Vagina (tissue), 2 donors: Measurements from ENCODE around the gene EEF1E1. TPM values are rescaled to one million over a fixed set of nuclear protein-coding genes. Genes with fewer than 3 reads are reported as not detected.

Source experiments
- DNase-seq, 2 donors: peaks; one replicate each; pipeline ENCODE4 v3.0.0-alpha.2; 2017; ENCODE audit errors: extremely low spot score in 2 of 2
- H3K27ac ChIP-seq: fragments of 200-600 bp; sonication (generic); one replicate; pipeline ENCODE4 v1.5.1; 2019
- H3K27me3 ChIP-seq: fragments of 200-600 bp; sonication (generic); one replicate; pipeline ENCODE4 v1.5.1; 2019
- H3K36me3 ChIP-seq, 2 donors: fragments of 200-600 bp; sonication (generic); one replicate each; pipeline ENCODE4 v1.5.1; 2017 to 2019
- H3K4me1 ChIP-seq: fragments of 200-600 bp; sonication (generic); one replicate; pipeline ENCODE4 v1.5.1; 2019
- H3K4me3 ChIP-seq, 2 donors: fragments of 200-600 bp; sonication (generic); 1 replicate in 1 of 2; 2 replicates in 1 of 2; pipeline ENCODE4 v1.5.1; 2016 to 2019
- H3K9me3 ChIP-seq: fragments of 200-600 bp; sonication (generic); one replicate; pipeline ENCODE4 v1.5.1; 2019
- CTCF ChIP-seq, 3 experiments: fragments of 450-650 bp in 2 of 3; fragments of 200-600 bp in 1 of 3; sonication (generic) in 1 of 3; IDR thresholded peaks; one replicate each; pipeline ENCODE4 v1.5.1; 2017 to 2019; ENCODE audit warnings: antibody characterized with exemption in 3 of 3, mild to moderate bottlenecking in 2 of 3, moderate library complexity in 2 of 3
- POLR2A ChIP-seq, 2 donors: fragments of 450-650 bp; IDR thresholded peaks; one replicate each; pipeline ENCODE4 v1.6.1; 2017; ENCODE audit warnings: antibody characterized with exemption in 2 of 2, mild to moderate bottlenecking in 2 of 2, moderate library complexity in 2 of 2
- POLR2AphosphoS5 ChIP-seq, 2 donors: sonication (generic); formaldehyde crosslinking; IDR thresholded peaks; one replicate each; pipeline ENCODE4 v1.9.0; 2017; ENCODE audit warnings: antibody characterized with exemption in 2 of 2, mild to moderate bottlenecking in 2 of 2, low read depth in 1 of 2; ENCODE audit not compliant: insufficient read depth in 1 of 2
- intact Hi-C: fragments of 100-400 bp; cut with DNase I; formaldehyde crosslinking; loops from one replicate; pipeline ENCODE4 v1.15.1; 2023
- total RNA-seq: library from RNA; depleted of rRNA; stranded (reverse); fragments of >200 nt; gene quantifications from one replicate; pipeline ENCODE4 v1.2.3, GENCODE V29; 2016

EEF1E1 gene
- total RNA-seq, 1 donor from 2014 or later: 53.0 TPM

- Histone ChIP-seq H3K27ac (no peak overlapping the region), H3K27me3 (no peaks in the 10 kb centered on the region), H3K4me1 (peaks cover 4% of the 10 kb centered on the region), H3K9me3 (no peaks in the 10 kb centered on the region), H3K36me3 (no peaks in the 10 kb centered on the region), H3K4me3 (no peak overlapping the region)
- intact Hi-C loops: no loop called here
- no peak for DNase-seq
- TF ChIP-seq CTCF (IDR thresholded peaks at IDR 0.05) (no peak), POLR2A (IDR thresholded peaks at IDR 0.05) (no peak), POLR2AphosphoS5 (IDR thresholded peaks at IDR 0.05; ENCODE audit: insufficient read depth in 1 of 2, low read depth in 1 of 2) (no peak)
Observed at GRCh38 chr6:8077991-8078390, 24.4 kb downstream of the EEF1E1 start.

DNA sequence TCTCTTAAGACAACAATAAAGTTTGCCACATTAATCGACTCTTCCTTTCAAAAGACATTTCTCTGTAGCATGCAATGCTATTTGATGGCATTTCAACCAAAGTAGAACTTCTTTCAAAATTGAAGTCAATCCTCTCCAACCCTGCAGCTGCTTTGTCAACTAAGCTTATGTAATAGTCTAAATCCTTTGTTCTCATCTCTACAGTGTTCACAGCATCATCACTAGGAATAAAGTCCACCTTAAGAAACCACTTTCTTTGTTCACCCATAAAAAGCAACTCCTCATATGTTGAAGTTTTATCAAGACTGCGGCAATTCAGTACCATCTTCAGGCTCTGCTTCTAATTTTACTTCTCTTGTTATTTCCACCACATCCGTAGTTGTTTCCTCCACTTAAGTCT is 26.6 kb downstream of the EEF1E1 start:
- Histone ChIP-seq H3K9me3 (no peaks in the 10 kb centered on the region), H3K27ac (no peak overlapping the region), H3K4me3 (no peak overlapping the region), H3K4me1 (no peaks in the 10 kb centered on the region), H3K27me3 (no peaks in the 10 kb centered on the region), H3K36me3 (no peaks in the 10 kb centered on the region)
- DNase-seq: no peak
- intact Hi-C loops: no loop called here
- TF ChIP-seq POLR2A (IDR thresholded peaks at IDR 0.05) (no peak), CTCF (IDR thresholded peaks at IDR 0.05) (no peak), POLR2AphosphoS5 (IDR thresholded peaks at IDR 0.05; ENCODE audit: insufficient read depth in 1 of 2, low read depth in 1 of 2) (no peak)

DNA sequence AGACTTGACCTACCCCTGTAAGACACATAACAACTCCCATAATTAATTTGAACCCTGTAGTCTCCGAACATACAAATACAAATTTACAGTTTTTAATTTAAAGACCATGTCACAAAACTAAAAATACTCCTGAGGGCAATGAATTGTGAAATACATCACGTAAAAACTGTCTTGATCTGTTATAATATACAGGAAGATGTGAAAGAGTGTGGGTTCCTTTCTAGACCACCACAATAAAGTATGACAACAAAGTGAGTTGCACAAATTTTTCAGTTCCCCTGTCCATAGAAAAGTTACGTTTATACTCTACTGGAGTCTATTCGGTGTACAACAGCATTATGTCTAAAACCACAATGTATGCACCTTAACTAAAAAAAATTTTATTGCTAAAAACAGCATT is 27.2 kb downstream of the EEF1E1 start:
- intact Hi-C loops: no loop called here
- H3K27me3 ChIP-seq: no peaks in the 10 kb centered on the region

GRCh38 chr6:8074213-8074612 is 28.1 kb downstream of the EEF1E1 start:
- intact Hi-C loops: no loop called here
- no peaks in the 10 kb centered on the region for H3K9me3 ChIP-seq
- DNase-seq: no peak

More for the DNA sequence above, 27.2 kb downstream of the EEF1E1 start:
- no peaks in the 10 kb centered on the region for H3K36me3 ChIP-seq
- H3K27ac ChIP-seq: no peak overlapping the region
- no peaks in the 10 kb centered on the region for H3K4me1 ChIP-seq
- DNase-seq: no peak
- no peak overlapping the region for H3K4me3 ChIP-seq
- no peak for TF ChIP-seq POLR2AphosphoS5 (IDR thresholded peaks at IDR 0.05; ENCODE audit: insufficient read depth in 1 of 2, low read depth in 1 of 2)
- no peak for TF ChIP-seq POLR2A (IDR thresholded peaks at IDR 0.05)
- TF ChIP-seq CTCF (IDR thresholded peaks at IDR 0.05): no peak
- H3K9me3 ChIP-seq: no peaks in the 10 kb centered on the region

DNA sequence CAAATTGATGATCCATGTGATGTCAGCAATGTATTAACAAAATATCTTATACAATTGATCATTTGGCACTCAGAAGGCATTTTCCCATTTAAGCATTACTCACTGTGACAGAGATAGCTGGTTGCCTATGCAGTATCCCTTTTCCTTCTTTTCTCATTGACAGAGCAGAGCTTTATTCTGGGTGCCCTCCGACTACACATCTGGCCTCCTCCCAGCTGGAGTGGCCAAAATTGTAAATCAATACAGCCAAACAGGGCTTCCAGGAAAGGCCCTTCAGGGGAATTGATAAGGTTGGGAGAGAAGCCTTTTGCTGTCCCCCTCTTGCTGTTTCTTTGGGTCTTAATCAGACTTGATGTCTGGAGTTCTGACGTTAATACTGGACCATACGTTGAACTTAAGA is 28.6 kb downstream of the EEF1E1 start:
- Histone ChIP-seq H3K4me3 (no peak overlapping the region), H3K36me3 (no peaks in the 10 kb centered on the region), H3K9me3 (no peaks in the 10 kb centered on the region), H3K4me1 (no peaks in the 10 kb centered on the region), H3K27ac (no peak overlapping the region), H3K27me3 (no peaks in the 10 kb centered on the region)
- DNase-seq: no peak
- TF ChIP-seq POLR2AphosphoS5 (IDR thresholded peaks at IDR 0.05; ENCODE audit: insufficient read depth in 1 of 2, low read depth in 1 of 2): no peak
- TF ChIP-seq CTCF (IDR thresholded peaks at IDR 0.05): no peak
- TF ChIP-seq POLR2A (IDR thresholded peaks at IDR 0.05): no peak
- intact Hi-C loops: no loop called here

More at GRCh38 chr6:8074213-8074612, 28.1 kb downstream of the EEF1E1 start:
- Histone ChIP-seq H3K4me1 (no peaks in the 10 kb centered on the region), H3K27me3 (no peaks in the 10 kb centered on the region), H3K4me3 (no peak overlapping the region), H3K27ac (no peak overlapping the region), H3K36me3 (no peaks in the 10 kb centered on the region)
- no peak for TF ChIP-seq CTCF (IDR thresholded peaks at IDR 0.05)
- TF ChIP-seq POLR2AphosphoS5 (IDR thresholded peaks at IDR 0.05; ENCODE audit: insufficient read depth in 1 of 2, low read depth in 1 of 2): no peak
- TF ChIP-seq POLR2A (IDR thresholded peaks at IDR 0.05): no peak
